Skeletal muscle satellite cell (primary cell): ENCODE measurements around the gene MMGT1.

Experiments used
- H3K27me3 ChIP-seq: 2 replicates; pipeline ENCODE4 v1.7.0; 2013; ENCODE audit warnings: low read length; ENCODE audit not compliant: control insufficient read depth, insufficient read depth
- H3K36me3 ChIP-seq: 2 replicates; pipeline ENCODE4 v1.7.0; 2013; ENCODE audit warnings: mild to moderate bottlenecking, control low read depth, low read length; ENCODE audit not compliant: insufficient read depth
- H3K4me1 ChIP-seq: 2 replicates; pipeline ENCODE4 v1.7.0; 2013; ENCODE audit warnings: low read length; ENCODE audit not compliant: control insufficient read depth, insufficient read depth
- H3K4me2 ChIP-seq: 2 replicates; pipeline ENCODE4 v1.7.0; 2013; ENCODE audit warnings: mild to moderate bottlenecking, low read length
- H3K4me3 ChIP-seq: 2 replicates; pipeline ENCODE4 v1.7.0; 2013; ENCODE audit warnings: low read length
- H3K9ac ChIP-seq: 2 replicates; pipeline ENCODE4 v1.7.0; 2013; ENCODE audit warnings: mild to moderate bottlenecking, low read depth, low read length, moderate library complexity
- H3K9me3 ChIP-seq: replicated peaks from 2 replicates; pipeline ENCODE4 v1.7.0; 2013; ENCODE audit warnings: mild to moderate bottlenecking, control low read depth, low read length

MMGT1 gene

GRCh38 chrX:135982860-135983259 is 9.1 kb upstream of the MMGT1 start:
- Histone ChIP-seq H3K4me1 (peaks cover 11% of the 10 kb centered on the region), H3K9ac (no peak overlapping the region), H3K36me3 (no peaks in the 10 kb centered on the region), H3K4me3 (no peak overlapping the region), H3K27me3 (no peaks in the 10 kb centered on the region), H3K4me2 (no peak overlapping the region), H3K9me3 (no peaks in the 10 kb centered on the region)

GRCh38 chrX:135981668-135982067 is 7.9 kb upstream of the MMGT1 start:
- Histone ChIP-seq H3K9me3 (no peaks in the 10 kb centered on the region), H3K36me3 (no peaks in the 10 kb centered on the region), H3K4me2 (no peak overlapping the region), H3K9ac (no peak overlapping the region), H3K4me1 (peaks cover 16% of the 10 kb centered on the region), H3K4me3 (no peak overlapping the region), H3K27me3 (no peaks in the 10 kb centered on the region)

GRCh38 chrX:135981010-135981409 is 7.2 kb upstream of the MMGT1 start:
- Histone ChIP-seq H3K27me3 (no peaks in the 10 kb centered on the region), H3K4me3 (no peak overlapping the region), H3K4me2 (no peak overlapping the region), H3K36me3 (no peaks in the 10 kb centered on the region), H3K4me1 (peaks cover 16% of the 10 kb centered on the region), H3K9ac (no peak overlapping the region), H3K9me3 (no peaks in the 10 kb centered on the region)

GRCh38 chrX:135977611-135978010 is 3.8 kb upstream of the MMGT1 start:
- H3K9ac ChIP-seq, result no peak overlapping the region
- H3K27me3 ChIP-seq, result no peaks in the 10 kb centered on the region
- no peaks in the 10 kb centered on the region for H3K36me3 ChIP-seq
- H3K9me3 ChIP-seq, result no peaks in the 10 kb centered on the region
- peak overlapping the region; percentile 23 for H3K4me2 ChIP-seq
- H3K4me1 ChIP-seq, result peaks cover 8% of the 10 kb centered on the region
- no peak overlapping the region for H3K4me3 ChIP-seq

GRCh38 chrX:135975421-135975820 is 1.6 kb upstream of the MMGT1 start:
- H3K27me3 ChIP-seq, result no peaks in the 10 kb centered on the region
- H3K36me3 ChIP-seq, result no peaks in the 10 kb centered on the region
- no peak overlapping the region for H3K4me2 ChIP-seq
- H3K4me3 ChIP-seq, result no peak overlapping the region
- H3K9me3 ChIP-seq, result no peaks in the 10 kb centered on the region
- H3K9ac ChIP-seq, result no peak overlapping the region
- H3K4me1 ChIP-seq, result peaks cover 12% of the 10 kb centered on the region

GRCh38 chrX:135974279-135974856 is 580 bp upstream of the MMGT1 start:
- H3K36me3 ChIP-seq, result no peaks in the 10 kb centered on the region
- peaks cover 12% of the 10 kb centered on the region for H3K4me1 ChIP-seq
- peak overlapping the region; percentile 60 for H3K4me2 ChIP-seq
- H3K27me3 ChIP-seq, result no peaks in the 10 kb centered on the region
- H3K9me3 ChIP-seq, result no peaks in the 10 kb centered on the region
- H3K4me3 ChIP-seq, result peak overlapping the region; percentile 63
- H3K9ac ChIP-seq, result no peak overlapping the region

- Histone ChIP-seq H3K4me2 (peak overlapping the region; percentile 63), H3K9ac (peak overlapping the region; percentile 98), H3K27me3 (no peaks in the 10 kb centered on the region), H3K9me3 (no peaks in the 10 kb centered on the region), H3K4me3 (peak overlapping the region; percentile 98), H3K36me3 (no peaks in the 10 kb centered on the region), H3K4me1 (peaks cover 11% of the 10 kb centered on the region)
Observed at GRCh38 chrX:135973025-135973547, 702 bp downstream of the MMGT1 start.

- H3K4me2 ChIP-seq, result no peak overlapping the region
Observed at GRCh38 chrX:135951291-135951690, 22.5 kb downstream of the MMGT1 start.

GRCh38 chrX:135944486-135944885 is 29.3 kb downstream of the MMGT1 start:
- Histone ChIP-seq H3K9ac (no peak overlapping the region), H3K4me3 (no peak overlapping the region), H3K9me3 (no peaks in the 10 kb centered on the region), H3K27me3 (no peaks in the 10 kb centered on the region), H3K4me1 (no peaks in the 10 kb centered on the region), H3K36me3 (no peaks in the 10 kb centered on the region), H3K4me2 (no peak overlapping the region)

More at GRCh38 chrX:135951291-135951690, 22.5 kb downstream of the MMGT1 start:
- no peaks in the 10 kb centered on the region for H3K4me1 ChIP-seq
- no peak overlapping the region for H3K4me3 ChIP-seq
- no peaks in the 10 kb centered on the region for H3K36me3 ChIP-seq
- H3K9ac ChIP-seq, result no peak overlapping the region
- H3K9me3 ChIP-seq, result no peaks in the 10 kb centered on the region
- no peaks in the 10 kb centered on the region for H3K27me3 ChIP-seq

- Histone ChIP-seq H3K4me2 (no peak overlapping the region), H3K36me3 (no peaks in the 10 kb centered on the region), H3K9me3 (no peaks in the 10 kb centered on the region), H3K9ac (no peak overlapping the region), H3K4me3 (no peak overlapping the region), H3K4me1 (no peaks in the 10 kb centered on the region), H3K27me3 (peaks cover 16% of the 10 kb centered on the region)
Observed at GRCh38 chrX:135931644-135932487, 41.9 kb downstream of the MMGT1 start.

GRCh38 chrX:135927897-135928296 is 45.9 kb downstream of the MMGT1 start:
- Histone ChIP-seq H3K9me3 (no peaks in the 10 kb centered on the region), H3K4me2 (no peak overlapping the region), H3K36me3 (no peaks in the 10 kb centered on the region), H3K4me1 (no peaks in the 10 kb centered on the region), H3K9ac (no peak overlapping the region), H3K4me3 (no peak overlapping the region), H3K27me3 (peaks cover 13% of the 10 kb centered on the region)
